Spleen (tissue), 7 donors: ENCODE data around the gene EVPL.

Source experiments
- CTCF ChIP-seq, 11 experiments: fragments of 200-600 bp in 7 of 11; fragments of 450-650 bp in 4 of 11; sonication (generic) in 4 of 11; IDR thresholded peaks in 8 of 11; conservative IDR thresholded peaks in 3 of 11; 1 replicate in 7 of 11; 2 replicates in 4 of 11; pipeline versions ENCODE4 v1.4.0 to v1.8.0; 2016 to 2021; ENCODE audit warnings: antibody characterized with exemption in 11 of 11, inconsistent platforms in 4 of 11, mild to moderate bottlenecking in 1 of 11
- POLR2AphosphoS5 ChIP-seq, 3 donors: sonication (generic); formaldehyde crosslinking; IDR thresholded peaks; one replicate each; pipeline ENCODE4 v1.5.1; 2017; ENCODE audit warnings: antibody characterized with exemption in 3 of 3
- donor health status: DM: no; HTN: no; CAD: no; lungs with moderate emphysema.
- donor health status: DM: no; HTN: no; CAD: no.
- donor health status: DM: no; HTN: no; CAD: no.

- TF ChIP-seq CTCF (IDR thresholded peaks at IDR 0.05 in 8 of 11, conservative IDR thresholded peaks at IDR 0.05 in 3 of 11) = no peak
- no peak for TF ChIP-seq POLR2AphosphoS5 (IDR thresholded peaks at IDR 0.05)
Observed at GRCh38 chr17:76075364-76076145, 48.4 kb upstream of the EVPL start.
